Panc1 (cell line): ENCODE measurements around the gene PRTN3.
"Not testable (repeated sequence)": the region's sequence is repeated elsewhere in the genome, so short reads cannot be mapped to it uniquely, and the experiment has no call there.

ENCODE experiments used
- CTCF ChIP-seq: fragments of 450-650 bp; IDR thresholded peaks from 2 replicates; pipeline ENCODE4 v1.5.1; 2017; ENCODE audit warnings: mild to moderate bottlenecking
- POLR2AphosphoS5 ChIP-seq: IDR thresholded peaks from 2 replicates; pipeline ENCODE4 v1.6.1; 2012; ENCODE audit warnings: mild to moderate bottlenecking, low read depth, low read length, moderate library complexity
- TCF7L2 ChIP-seq: IDR thresholded peaks from 2 replicates; pipeline ENCODE4 v1.6.1; 2011; ENCODE audit warnings: mild to moderate bottlenecking, low read depth, low read length, inconsistent platforms
- TF ChIP-seq, protein P1 (sequence below), 2 experiments: IDR thresholded peaks; 2 replicates each; pipeline ENCODE4 v1.6.1; 2011 to 2012; ENCODE audit warnings: low read depth in 2 of 2, control low read depth in 1 of 2, low read length in 1 of 2, mild to moderate bottlenecking in 1 of 2, moderate library complexity in 1 of 2; ENCODE audit not compliant: insufficient read depth in 1 of 2

DNA sequence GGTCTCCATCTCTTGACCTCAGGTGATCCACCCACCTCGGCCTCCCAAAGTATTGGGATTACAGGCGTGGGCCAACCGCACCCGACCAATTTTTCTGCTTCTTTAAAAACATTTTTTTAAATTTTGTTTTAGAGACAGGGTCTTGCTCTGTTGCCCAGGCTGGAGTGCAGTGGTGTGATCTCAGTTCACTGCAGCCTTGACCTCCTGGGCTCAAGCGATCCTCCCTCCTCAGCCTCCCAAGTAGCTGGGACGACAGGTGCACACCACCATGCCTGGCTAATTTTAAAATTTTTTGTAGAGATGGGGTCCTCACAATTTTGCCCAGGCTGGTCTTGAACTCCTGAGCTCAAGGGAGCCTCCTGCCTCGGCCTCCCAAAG, 2.0 kb downstream of the PRTN3 start:
- not testable (repeated sequence) for TF ChIP-seq CTCF, POLR2AphosphoS5, TCF7L2
- TF ChIP-seq, protein P1, sequence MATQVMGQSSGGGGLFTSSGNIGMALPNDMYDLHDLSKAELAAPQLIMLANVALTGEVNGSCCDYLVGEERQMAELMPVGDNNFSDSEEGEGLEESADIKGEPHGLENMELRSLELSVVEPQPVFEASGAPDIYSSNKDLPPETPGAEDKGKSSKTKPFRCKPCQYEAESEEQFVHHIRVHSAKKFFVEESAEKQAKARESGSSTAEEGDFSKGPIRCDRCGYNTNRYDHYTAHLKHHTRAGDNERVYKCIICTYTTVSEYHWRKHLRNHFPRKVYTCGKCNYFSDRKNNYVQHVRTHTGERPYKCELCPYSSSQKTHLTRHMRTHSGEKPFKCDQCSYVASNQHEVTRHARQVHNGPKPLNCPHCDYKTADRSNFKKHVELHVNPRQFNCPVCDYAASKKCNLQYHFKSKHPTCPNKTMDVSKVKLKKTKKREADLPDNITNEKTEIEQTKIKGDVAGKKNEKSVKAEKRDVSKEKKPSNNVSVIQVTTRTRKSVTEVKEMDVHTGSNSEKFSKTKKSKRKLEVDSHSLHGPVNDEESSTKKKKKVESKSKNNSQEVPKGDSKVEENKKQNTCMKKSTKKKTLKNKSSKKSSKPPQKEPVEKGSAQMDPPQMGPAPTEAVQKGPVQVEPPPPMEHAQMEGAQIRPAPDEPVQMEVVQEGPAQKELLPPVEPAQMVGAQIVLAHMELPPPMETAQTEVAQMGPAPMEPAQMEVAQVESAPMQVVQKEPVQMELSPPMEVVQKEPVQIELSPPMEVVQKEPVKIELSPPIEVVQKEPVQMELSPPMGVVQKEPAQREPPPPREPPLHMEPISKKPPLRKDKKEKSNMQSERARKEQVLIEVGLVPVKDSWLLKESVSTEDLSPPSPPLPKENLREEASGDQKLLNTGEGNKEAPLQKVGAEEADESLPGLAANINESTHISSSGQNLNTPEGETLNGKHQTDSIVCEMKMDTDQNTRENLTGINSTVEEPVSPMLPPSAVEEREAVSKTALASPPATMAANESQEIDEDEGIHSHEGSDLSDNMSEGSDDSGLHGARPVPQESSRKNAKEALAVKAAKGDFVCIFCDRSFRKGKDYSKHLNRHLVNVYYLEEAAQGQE (IDR thresholded peaks at IDR 0.05; ENCODE audit: insufficient read depth in 1 of 2, low read depth in 2 of 2, low read length in 1 of 2) = not testable (repeated sequence)
